ENCODE data around the gene DNHD1.

Gene DNHD1

DNA sequence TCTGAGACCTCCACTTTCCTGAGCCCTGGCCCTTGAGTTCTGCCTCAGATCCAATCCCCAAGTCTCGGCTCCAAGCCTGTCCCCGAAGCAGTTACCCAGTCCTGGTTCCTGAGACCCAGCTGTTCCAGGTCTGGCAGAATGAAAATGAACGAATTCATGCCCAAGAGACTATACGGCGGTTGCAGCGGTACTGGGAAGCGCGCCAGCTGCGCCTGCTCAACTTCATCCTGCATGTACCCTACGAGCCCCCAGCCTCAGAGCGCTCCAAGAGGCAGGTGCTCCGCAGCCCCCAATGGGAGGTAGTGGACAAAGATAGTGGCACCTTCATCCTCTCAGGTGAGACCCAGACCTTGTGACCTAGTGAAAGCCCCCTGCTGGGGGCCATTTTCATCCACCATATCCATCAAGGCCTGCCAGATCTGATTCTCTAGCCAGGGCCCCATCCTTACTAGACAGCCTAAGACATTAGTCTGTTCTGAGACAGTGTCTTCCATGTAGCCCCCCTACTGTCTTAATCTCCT lies 42.7 kb downstream of the DNHD1 start:
- no peak for DNase-seq

DNA sequence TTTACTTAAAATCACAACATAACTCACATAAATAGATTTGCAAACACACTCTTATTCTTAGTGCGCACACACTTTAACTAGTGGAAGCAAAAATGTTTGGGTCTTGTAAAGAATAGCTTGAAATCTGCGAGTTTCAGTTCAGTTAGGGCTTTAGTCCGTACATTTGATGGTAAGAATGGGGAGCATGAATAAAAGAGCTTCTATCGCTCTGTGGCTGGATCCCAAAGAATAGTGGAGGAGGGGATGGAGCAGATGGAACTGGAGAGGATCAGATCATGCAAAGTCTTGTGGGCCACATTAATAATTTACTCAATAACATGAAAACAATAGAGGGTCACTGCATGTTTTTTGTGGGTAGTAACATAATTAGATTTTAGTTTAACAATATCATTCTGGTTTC lies 44.3 kb downstream of the DNHD1 start:
- DNase-seq: no peak

DNA sequence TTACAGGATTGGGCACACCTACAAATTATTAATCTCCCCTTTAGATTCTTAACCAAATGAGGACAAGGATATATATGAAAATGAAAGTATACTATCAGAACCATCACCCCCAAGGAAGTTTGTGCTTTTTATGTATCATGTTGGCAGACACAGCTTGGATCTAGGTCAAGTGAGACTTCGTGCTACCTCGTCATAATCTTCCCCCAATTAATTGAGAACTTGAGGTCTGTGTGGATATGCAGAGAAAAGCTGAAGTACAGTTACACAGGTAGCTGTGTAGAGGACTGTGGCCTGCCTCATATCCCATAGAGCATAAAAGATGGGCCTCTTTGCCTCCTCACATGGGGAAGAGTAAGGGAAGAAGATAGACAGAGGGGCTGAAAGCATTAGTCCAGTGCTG lies 45.6 kb downstream of the DNHD1 start:
- no peak for DNase-seq

DNA sequence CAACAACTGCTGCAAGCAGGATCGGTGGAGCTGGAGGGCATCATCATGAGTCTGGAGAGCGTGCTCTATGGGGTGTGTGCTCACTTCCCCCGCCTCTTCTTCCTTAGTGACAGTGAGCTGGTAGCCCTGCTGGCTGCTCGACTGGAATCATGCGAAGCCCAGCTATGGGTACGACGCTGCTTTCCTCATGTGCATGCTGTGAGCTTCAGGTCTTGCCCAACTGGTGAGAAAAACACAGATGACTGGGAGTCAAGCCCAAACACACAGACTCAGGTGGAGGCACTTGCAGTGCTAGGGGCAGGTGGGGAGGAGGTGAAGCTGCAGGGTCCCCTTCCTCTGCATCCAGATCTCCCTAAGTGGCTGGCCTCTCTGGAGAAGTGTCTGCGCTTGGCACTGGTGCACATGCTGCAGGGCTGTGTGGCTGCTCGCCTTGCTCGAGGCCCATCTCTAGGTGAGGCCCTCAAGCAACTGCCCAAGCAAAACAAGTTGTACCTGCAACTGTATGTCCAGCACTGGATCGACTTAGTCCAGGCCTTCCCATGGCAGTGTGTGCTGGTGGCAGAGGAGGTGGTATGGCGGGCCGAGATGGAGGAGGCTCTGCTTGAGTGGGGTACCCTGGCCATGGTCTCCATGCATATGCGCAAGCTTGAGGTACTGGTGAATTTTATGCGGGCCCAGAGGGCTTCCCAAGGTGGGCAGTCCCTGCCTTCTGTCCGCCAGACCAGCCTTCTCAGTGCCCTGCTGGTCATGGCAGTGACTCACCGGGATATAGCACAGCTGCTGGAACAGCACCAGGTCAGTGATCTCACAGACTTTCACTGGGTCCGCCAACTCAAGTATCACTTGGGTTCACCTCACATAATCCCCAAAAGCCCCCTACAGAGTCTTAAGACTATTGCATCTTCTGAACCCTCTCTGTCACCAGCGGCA lies 48.1 kb downstream of the DNHD1 start:
- DNase-seq: no peak

DNA sequence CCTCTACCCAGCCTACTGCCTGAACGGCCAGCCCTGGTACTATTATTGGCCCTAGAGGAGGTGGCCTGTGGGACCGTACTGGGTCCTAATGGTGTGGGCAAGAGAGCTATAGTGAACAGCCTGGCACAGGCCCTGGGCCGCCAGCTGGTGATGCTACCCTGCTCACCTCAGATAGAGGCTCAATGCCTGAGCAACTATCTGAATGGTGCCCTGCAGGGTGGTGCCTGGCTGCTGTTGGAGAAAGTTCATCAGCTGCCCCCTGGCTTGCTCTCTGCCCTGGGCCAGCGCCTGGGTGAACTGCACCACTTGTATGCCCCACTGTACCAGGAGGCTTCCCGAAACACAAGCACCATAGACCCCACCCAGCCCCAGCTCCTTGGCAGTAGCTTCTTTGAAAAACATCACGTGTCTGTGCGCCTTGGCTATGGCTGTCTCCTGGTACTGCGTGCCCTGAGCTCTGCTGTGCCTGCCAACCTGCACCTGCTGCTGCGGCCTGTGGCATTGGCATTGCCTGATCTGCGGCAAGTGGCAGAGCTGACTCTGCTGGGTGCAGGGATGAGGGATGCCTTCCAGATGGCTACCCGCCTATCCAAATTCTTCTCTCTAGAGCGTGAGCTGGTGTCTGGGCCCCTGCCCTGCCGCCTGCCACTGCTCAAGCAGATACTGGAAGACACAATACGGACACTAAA lies 49.0 kb downstream of the DNHD1 start:
- DNase-seq: no peak

DNA sequence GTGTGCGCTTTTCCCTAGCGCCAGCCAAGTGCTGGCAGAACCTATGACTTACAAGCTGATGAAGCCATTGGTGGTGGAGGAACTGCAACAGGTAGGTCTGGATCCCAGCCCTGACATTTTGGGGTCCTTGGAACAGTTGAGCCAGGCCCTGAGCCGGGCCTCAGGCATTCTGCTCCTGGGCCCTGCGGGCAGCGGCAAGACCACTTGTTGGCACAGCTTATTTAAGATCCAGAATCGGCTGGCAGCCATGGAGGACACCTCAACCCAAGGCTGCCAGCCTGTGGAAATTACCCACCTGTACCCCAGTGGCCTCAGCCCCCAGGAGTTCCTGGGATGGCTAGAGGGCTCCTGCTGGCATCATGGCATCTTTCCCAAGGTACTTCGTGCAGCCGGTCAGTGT lies 49.7 kb downstream of the DNHD1 start:
- no peak for DNase-seq

DNA sequence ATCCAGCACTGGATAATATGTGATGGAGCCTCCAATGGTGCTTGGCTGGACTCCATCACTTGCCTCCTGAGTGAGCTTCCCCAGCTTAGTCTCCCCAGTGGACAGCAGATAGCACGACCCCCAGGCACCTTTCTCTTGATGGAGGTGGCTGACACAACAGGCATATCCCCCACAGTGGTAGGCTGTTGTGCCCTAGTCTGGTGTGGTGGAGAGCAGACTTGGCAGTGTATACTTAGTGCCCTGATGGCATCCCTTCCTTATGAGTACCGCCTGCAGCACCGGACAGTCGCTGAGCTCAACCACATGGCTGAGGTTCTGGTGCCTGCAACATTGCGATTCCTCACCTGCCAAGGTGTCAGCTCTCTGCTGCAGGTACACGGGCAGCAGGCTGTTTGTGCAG lies 50.1 kb downstream of the DNHD1 start:
- DNase-seq: no peak

DNA sequence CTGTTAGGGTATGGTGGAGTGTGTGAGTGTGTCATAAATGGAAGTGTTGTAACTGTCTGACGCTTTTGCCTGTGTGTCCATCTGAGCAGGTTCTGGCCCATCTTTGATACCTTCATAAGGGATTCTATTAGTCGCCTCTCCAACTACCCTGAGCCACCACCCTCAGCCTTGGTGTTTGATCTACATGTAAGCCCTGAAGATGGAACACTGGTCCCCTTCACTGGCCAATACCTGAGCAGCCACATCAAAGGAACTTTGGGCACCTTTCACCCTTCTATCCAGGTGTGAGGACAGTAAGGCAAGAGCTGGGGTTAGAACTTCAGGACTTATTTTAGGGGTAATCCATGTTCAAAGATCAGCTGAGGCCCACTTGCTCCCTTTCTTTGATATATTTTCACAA lies 51.0 kb downstream of the DNHD1 start:
- no peak for DNase-seq

DNA sequence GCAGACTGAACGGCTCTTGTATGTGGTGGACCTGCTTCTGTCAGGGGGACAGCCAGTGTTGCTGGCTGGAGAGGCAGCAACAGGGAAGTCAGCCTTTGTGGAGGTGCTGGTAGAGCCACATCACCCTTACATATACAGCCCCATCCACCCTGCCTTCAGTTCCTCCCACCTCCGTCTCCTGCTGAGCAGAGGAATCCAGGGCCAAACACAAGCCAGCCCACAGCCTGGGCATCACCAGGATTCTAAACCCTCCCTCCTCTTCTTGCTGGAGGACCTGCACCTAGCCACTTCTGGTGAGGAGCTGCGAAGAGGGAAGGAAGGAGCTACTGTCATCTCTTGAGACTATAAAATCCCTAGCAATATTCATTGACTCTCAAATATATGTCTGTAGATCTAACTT lies 51.6 kb downstream of the DNHD1 start:
- DNase-seq: no peak

DNA sequence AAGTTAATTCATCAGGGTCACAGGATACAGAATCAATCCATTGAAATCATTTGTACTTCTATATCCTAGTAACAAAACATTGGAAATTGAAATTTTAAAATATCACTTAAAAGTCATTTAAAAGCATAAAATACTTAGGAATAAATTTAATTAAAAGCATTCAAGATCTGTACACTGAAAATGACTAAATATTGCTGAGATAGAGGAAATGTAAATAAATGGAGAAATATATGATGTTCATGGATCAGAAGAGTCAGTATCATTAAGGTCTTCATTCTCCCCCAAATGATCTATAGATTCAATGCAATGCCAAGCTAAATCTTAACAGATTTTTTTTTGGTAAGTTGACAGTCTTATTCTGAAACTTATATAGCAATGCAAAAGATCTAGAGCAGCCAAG lies 56.6 kb downstream of the DNHD1 start:
- DNase-seq: no peak

DNA sequence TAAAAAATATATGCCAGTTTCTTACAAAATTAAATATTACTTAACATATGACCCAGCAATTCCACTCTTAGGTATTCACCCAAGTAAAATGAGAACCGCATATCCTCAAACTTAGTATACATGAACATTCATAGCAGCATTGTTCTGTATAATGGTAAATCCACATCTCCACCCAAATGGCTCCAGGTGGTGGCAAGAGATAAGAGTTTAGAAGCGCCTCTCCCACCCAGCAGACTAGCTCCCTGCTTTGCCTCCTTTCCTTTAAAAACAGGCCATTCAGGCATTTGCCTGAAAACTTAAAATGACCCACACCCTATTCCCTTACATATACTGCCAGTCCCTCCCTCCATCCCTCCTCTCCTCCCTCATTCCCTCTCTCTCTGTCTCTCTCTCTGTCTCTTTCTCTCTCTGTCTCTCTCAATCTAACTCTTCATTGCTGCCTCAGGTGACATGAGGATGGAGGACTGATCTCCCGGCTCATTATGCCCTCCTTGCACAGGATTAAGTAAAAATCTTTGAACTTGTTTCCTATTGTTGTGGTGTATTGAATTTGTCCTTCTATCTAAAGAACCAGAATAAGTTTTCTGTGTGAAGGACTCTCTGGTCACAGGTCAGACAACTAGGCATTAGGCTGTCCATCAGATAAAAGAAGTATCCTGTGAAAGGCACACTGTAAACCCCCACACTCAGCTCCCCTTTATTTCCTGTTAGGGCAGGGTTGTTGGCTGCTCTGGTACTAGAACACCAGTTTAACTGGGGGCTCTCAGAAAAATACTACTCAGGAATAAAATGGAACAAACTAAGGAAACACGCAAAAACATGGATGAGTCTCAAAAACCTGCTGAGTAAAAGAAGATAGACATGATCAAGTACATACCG lies 58.0 kb downstream of the DNHD1 start:
- no peak for DNase-seq

DNA sequence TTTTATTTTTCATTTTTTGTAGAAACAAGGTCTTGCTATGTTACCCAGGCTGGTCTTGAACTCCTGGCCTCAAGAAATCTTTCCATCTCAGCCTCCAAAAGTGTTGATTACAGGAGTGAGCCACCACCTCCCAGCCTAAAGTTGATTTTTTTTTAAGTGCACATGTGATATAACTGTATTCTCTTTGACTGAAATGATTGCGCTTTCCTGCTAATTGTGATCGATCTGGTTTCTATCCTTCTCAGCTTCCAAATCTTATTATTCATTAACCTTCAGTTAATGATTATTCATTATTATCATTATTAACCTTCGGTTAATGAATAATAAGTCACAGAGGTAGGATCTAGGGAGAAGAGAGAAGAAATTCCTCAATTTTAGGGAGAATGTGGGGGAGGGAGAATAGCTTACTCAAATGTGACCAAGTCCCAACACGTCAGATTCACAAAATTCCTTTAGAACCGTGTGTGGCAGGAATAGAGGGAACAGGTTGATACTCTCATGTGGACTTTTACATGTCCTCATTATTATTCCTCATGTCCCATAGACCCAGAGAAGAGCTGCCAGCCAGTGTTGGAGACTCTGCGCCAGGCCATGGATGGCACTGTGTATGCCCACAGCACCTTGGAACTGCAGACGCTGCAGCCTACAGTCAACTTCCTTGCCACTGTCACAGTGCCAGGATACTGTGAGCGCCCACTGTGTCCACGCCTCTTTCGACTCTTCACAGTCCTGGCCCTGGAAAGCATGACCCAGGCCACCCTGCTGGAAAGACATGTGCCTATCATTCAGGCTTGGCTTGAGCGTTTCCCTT lies 59.3 kb downstream of the DNHD1 start:
- no peak for DNase-seq

DNA sequence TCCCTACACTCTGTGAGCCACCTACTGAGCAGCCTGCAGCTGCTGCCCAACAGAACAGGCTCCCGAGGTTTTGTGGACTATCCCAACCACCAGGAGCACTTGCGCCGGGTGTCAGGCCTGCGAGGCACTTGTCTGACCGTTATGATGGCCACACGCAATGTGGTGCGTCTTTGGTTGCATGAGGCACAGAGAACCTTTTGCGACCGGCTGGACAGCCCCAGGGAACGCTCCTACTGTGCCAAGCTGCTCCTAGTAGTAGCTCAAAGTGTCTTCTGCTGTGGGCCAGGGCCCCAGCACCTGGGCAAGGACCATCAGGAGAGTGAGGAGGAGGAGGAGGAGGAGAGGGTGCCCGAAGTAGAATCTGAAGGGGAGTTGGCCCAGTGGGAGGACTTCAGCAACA lies 60.0 kb downstream of the DNHD1 start:
- no peak for DNase-seq

DNA sequence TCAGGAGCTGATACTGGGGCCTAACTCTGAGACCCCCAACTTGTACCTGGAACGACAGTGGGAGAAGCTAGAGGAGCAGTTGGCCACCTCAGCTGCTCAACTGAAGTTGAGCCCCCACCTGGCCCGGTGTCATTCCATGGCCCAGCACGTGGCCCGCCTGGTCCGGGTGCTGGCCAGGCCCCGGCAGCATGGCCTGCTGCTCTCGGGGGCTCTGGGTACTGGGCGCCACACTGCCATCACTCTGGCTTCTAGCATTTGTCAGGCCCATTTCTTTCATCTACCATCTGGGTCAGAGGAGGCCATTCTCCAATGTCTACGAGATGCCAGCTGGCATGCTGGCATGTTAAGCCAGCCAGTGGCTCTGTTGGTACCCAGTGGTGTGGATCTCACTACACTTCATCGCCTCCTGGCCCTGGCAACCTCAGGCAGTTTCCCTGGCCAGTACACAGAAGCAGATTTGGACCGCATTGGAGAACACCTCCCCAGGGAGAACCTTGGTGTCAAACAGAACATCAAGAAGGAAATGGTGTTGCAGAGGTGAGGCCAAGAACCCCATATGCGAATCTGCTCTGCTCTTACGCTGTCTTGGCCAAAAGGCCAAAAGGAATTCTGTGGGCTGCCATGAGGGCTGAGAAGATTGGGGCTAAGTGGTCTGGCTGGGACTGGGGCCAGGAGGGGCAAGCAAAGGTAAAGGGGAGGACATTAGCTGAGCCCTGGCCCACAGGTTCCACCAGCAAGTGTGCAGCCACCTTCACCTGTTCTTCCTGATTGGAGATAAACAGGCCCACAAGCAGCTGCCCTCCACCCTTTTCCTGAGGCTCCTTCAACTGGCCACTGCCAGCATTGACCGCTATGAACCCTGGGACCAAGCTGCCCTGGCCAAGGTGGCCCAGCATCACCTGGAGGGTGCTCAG lies 60.9 kb downstream of the DNHD1 start:
- DNase-seq: no peak

DNA sequence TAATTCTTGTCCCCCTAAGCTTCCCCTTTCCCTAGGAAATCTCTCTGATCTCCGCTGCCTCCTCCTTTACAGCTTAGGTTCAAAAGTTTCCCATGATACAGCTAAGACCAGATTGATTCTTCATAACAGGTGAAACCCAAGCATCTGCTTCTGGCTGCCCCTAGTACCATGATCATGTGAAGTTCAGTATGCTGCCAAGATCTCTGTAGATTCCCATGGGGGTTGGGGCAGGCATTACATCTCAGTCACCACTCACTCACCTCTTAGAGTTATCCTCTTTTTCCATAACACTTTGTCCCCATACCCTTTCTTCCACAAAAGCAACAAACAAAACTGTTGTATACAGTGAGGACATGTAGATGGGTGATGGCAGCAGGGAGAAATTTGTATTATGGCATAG lies 62.3 kb downstream of the DNHD1 start:
- DNase-seq: no peak

DNA sequence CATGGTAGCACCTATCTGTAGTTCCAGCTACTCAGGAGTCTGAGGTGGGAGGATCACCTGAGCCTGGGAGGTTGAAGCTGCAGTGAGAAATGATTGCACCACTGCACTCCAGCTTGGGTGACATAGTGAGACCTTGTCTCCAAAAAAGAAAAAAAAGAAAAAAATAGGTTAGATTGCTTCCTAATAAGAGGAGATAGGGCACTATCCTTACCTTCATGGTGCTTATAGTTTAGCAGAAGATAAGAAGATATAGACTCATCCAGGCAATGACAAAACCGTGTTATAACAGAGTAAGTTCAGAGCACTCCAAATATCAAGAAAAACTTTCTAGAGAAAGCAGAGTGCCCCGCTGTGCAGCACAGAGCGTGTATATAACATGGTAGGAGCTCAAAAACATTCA lies 64.2 kb downstream of the DNHD1 start:
- DNase-seq: no peak

DNA sequence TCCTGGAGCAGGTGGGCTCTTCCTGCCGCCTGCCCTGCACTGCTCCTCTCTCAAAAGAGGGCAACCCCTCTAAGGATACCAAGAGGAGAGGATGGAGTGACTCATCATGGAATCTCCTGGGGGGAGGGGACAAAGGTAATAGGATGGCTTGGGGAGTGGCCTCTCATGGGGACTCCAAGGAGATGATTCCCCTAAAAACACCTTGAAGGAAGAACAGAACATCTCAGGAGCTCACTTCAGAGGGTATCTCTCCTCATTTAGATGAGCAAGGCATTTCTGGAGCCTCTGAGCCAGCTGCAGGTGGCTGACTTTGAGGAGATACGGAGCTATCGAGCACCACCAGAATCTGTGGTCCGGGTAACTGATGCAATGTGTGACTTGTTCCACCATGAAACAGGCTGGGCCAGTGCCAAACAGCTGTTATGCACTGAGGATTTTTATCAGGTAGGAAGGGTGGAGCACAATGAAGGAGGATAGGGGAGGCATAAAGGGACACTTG lies 66.1 kb downstream of the DNHD1 start:
- no peak for DNase-seq

DNA sequence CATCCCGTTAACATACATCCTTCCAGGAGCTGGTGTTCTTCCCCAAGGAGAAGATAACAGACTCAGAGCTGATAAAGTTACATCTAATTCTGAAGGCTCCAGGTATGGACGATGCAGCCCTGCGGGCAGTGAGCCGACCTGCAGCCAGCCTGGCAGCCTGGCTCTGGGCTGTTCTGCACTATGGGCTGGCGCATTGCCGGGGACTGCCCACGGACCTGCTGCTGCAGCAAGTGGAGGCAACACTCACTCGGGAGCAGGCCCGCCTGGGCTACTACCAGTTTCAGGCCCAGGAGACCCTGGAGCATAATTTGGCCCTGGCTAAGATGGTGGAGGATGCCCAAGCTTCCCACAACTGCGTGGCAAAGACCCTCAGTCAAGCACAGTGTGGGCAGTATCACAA lies 66.6 kb downstream of the DNHD1 start:
- no peak for DNase-seq

DNA sequence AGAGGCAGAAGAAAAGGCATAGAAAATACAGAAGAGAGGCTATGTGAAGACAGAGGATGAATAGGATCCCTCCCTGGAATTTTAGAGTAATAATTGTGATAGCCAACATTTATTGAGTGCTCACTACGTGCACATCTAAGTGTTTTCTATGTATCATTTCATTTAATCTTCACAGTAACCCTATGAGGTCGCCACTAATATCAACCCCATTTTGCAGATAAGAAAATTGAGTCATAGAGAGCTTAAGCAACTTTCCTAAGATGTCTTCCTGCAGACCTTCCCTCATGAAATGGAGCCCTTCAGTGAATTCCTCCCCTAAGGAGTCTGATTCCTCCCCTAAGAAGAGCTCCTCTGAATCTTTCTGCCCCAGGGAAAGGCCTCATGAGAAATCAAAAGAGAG lies 68.2 kb downstream of the DNHD1 start:
- no peak for DNase-seq

DNA sequence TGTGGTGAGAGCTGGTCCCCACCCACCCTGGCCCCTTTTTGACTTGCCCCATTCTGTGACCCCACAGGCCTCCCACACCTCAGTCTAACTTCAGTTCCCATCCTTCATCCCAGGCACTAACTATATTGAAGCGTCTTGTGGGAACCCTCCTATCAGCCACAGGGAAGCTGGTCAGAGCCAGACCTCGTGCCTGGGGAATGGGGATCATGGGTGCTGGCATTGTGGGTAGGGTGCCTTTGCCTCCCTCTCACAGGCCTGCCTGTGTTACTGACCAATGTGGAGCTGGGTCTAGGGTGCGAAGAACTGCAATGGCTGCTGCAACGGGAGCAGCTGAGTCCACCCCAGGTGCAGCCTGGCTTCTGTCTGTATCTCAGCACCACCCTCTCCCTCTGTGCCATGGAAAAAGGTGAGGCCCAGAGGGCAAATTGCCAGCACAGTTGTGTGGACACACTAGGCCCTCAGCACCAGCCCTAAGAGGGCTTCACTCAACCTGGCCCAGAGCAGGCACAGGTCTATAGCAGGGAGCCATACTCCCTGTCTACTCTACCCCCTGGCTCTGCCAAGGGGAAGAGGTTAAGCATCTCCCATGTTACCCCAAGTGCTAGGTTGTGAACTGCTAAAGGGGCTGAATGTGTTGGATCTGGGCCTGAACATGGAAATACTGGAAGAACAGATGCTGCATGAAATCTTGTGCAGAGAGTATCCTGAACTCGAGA lies 69.1 kb downstream of the DNHD1 start:
- no peak for DNase-seq

Measured in NCI-H187 treated with DMSO at 0.1 percent for 48 hours (cell line).